Measurements from ENCODE around the gene PAPPA.

Gene PAPPA

GRCh38 chr9:116187570-116188170 lies 34.1 kb downstream of the PAPPA start:
- no peaks in the 10 kb centered on the region for H3K9me3 ChIP-seq (ENCODE audit: control insufficient read depth in 2 of 2, low read length in 2 of 2)
- H3K36me3 ChIP-seq (ENCODE audit: control insufficient read depth in 2 of 2, insufficient read depth in 2 of 2, low read length in 2 of 2), result no peaks in the 10 kb centered on the region
- H3K4me3 ChIP-seq (ENCODE audit: low read length in 2 of 2), result no peak overlapping the region
- no peaks in the 10 kb centered on the region for H3K4me1 ChIP-seq (ENCODE audit: control insufficient read depth, insufficient read depth, low read length)
- H3K27me3 ChIP-seq (ENCODE audit: control insufficient read depth in 1 of 2, insufficient read depth in 2 of 2, low read length in 2 of 2), result no peaks in the 10 kb centered on the region
- H3K27ac ChIP-seq (ENCODE audit: low read length), result no peak overlapping the region
- no peak overlapping the region for H3K9ac ChIP-seq (ENCODE audit: low read length in 2 of 2)

GRCh38 chr9:116189683-116190082 lies 36.1 kb downstream of the PAPPA start:
- Histone ChIP-seq H3K27me3 (ENCODE audit: control insufficient read depth in 1 of 2, insufficient read depth in 2 of 2, low read length in 2 of 2) (no peaks in the 10 kb centered on the region), H3K4me1 (ENCODE audit: control insufficient read depth, insufficient read depth, low read length) (no peaks in the 10 kb centered on the region), H3K27ac (ENCODE audit: low read length) (no peak overlapping the region), H3K9ac (ENCODE audit: low read length in 2 of 2) (no peak overlapping the region), H3K9me3 (ENCODE audit: control insufficient read depth in 2 of 2, low read length in 2 of 2) (no peaks in the 10 kb centered on the region), H3K36me3 (ENCODE audit: control insufficient read depth in 2 of 2, insufficient read depth in 2 of 2, low read length in 2 of 2) (no peaks in the 10 kb centered on the region), H3K4me3 (ENCODE audit: low read length in 2 of 2) (no peak overlapping the region)

- no peaks in the 10 kb centered on the region for H3K9me3 ChIP-seq (ENCODE audit: control insufficient read depth in 2 of 2, low read length in 2 of 2)
- no peaks in the 10 kb centered on the region for H3K4me1 ChIP-seq (ENCODE audit: control insufficient read depth, insufficient read depth, low read length)
- no peak overlapping the region for H3K4me3 ChIP-seq (ENCODE audit: low read length in 2 of 2)
- no peaks in the 10 kb centered on the region for H3K36me3 ChIP-seq (ENCODE audit: control insufficient read depth in 2 of 2, insufficient read depth in 2 of 2, low read length in 2 of 2)
- no peak overlapping the region for H3K9ac ChIP-seq (ENCODE audit: low read length in 2 of 2)
- no peak overlapping the region for H3K27ac ChIP-seq (ENCODE audit: low read length)
- no peaks in the 10 kb centered on the region for H3K27me3 ChIP-seq (ENCODE audit: control insufficient read depth in 1 of 2, insufficient read depth in 2 of 2, low read length in 2 of 2)
Observed at GRCh38 chr9:116190637-116191396, 37.2 kb downstream of the PAPPA start.

GRCh38 chr9:116191576-116192415 lies 38.2 kb downstream of the PAPPA start:
- H3K4me3 ChIP-seq (ENCODE audit: low read length in 2 of 2), result no peak overlapping the region
- H3K9me3 ChIP-seq (ENCODE audit: control insufficient read depth in 2 of 2, low read length in 2 of 2), result no peaks in the 10 kb centered on the region
- H3K36me3 ChIP-seq (ENCODE audit: control insufficient read depth in 2 of 2, insufficient read depth in 2 of 2, low read length in 2 of 2), result no peaks in the 10 kb centered on the region
- H3K4me1 ChIP-seq (ENCODE audit: control insufficient read depth, insufficient read depth, low read length), result no peaks in the 10 kb centered on the region
- no peak overlapping the region for H3K27ac ChIP-seq (ENCODE audit: low read length)
- no peaks in the 10 kb centered on the region for H3K27me3 ChIP-seq (ENCODE audit: control insufficient read depth in 1 of 2, insufficient read depth in 2 of 2, low read length in 2 of 2)
- no peak overlapping the region for H3K9ac ChIP-seq (ENCODE audit: low read length in 2 of 2)

GRCh38 chr9:116193636-116194035 lies 40.0 kb downstream of the PAPPA start:
- Histone ChIP-seq H3K4me3 (ENCODE audit: low read length in 2 of 2) (no peak overlapping the region), H3K27me3 (ENCODE audit: control insufficient read depth in 1 of 2, insufficient read depth in 2 of 2, low read length in 2 of 2) (no peaks in the 10 kb centered on the region), H3K4me1 (ENCODE audit: control insufficient read depth, insufficient read depth, low read length) (no peaks in the 10 kb centered on the region), H3K9me3 (ENCODE audit: control insufficient read depth in 2 of 2, low read length in 2 of 2) (no peaks in the 10 kb centered on the region), H3K9ac (ENCODE audit: low read length in 2 of 2) (no peak overlapping the region), H3K27ac (ENCODE audit: low read length) (no peak overlapping the region), H3K36me3 (ENCODE audit: control insufficient read depth in 2 of 2, insufficient read depth in 2 of 2, low read length in 2 of 2) (no peaks in the 10 kb centered on the region)

GRCh38 chr9:116196806-116197205 lies 43.2 kb downstream of the PAPPA start:
- Histone ChIP-seq H3K27ac (ENCODE audit: low read length) (no peak overlapping the region), H3K36me3 (ENCODE audit: control insufficient read depth in 2 of 2, insufficient read depth in 2 of 2, low read length in 2 of 2) (peaks cover 0 to 1% of the 10 kb centered on the region in 2 donors), H3K9me3 (ENCODE audit: control insufficient read depth in 2 of 2, low read length in 2 of 2) (no peaks in the 10 kb centered on the region), H3K4me1 (ENCODE audit: control insufficient read depth, insufficient read depth, low read length) (no peaks in the 10 kb centered on the region), H3K9ac (ENCODE audit: low read length in 2 of 2) (no peak overlapping the region), H3K27me3 (ENCODE audit: control insufficient read depth in 1 of 2, insufficient read depth in 2 of 2, low read length in 2 of 2) (no peaks in the 10 kb centered on the region), H3K4me3 (ENCODE audit: low read length in 2 of 2) (no peak overlapping the region)

GRCh38 chr9:116198344-116198743 lies 44.8 kb downstream of the PAPPA start:
- Histone ChIP-seq H3K36me3 (ENCODE audit: control insufficient read depth in 2 of 2, insufficient read depth in 2 of 2, low read length in 2 of 2) (peaks cover 0 to 2% of the 10 kb centered on the region in 2 donors), H3K9me3 (ENCODE audit: control insufficient read depth in 2 of 2, low read length in 2 of 2) (no peaks in the 10 kb centered on the region), H3K9ac (ENCODE audit: low read length in 2 of 2) (no peak overlapping the region), H3K27ac (ENCODE audit: low read length) (no peak overlapping the region), H3K27me3 (ENCODE audit: control insufficient read depth in 1 of 2, insufficient read depth in 2 of 2, low read length in 2 of 2) (no peaks in the 10 kb centered on the region), H3K4me1 (ENCODE audit: control insufficient read depth, insufficient read depth, low read length) (peaks cover 3% of the 10 kb centered on the region), H3K4me3 (ENCODE audit: low read length in 2 of 2) (no peak overlapping the region)

- Histone ChIP-seq H3K27me3 (ENCODE audit: control insufficient read depth in 1 of 2, insufficient read depth in 2 of 2, low read length in 2 of 2) (no peaks in the 10 kb centered on the region), H3K4me3 (ENCODE audit: low read length in 2 of 2) (no peak overlapping the region), H3K27ac (ENCODE audit: low read length) (no peak overlapping the region), H3K9ac (ENCODE audit: low read length in 2 of 2) (no peak overlapping the region), H3K36me3 (ENCODE audit: control insufficient read depth in 2 of 2, insufficient read depth in 2 of 2, low read length in 2 of 2) (peaks cover 0 to 2% of the 10 kb centered on the region in 2 donors), H3K9me3 (ENCODE audit: control insufficient read depth in 2 of 2, low read length in 2 of 2) (no peaks in the 10 kb centered on the region), H3K4me1 (ENCODE audit: control insufficient read depth, insufficient read depth, low read length) (peaks cover 3% of the 10 kb centered on the region)
Observed at GRCh38 chr9:116202219-116202912, 48.8 kb downstream of the PAPPA start.

- peaks cover 0 to 2% of the 10 kb centered on the region in 2 donors for H3K36me3 ChIP-seq (ENCODE audit: control insufficient read depth in 2 of 2, insufficient read depth in 2 of 2, low read length in 2 of 2)
- no peak overlapping the region for H3K27ac ChIP-seq (ENCODE audit: low read length)
- no peak overlapping the region for H3K4me3 ChIP-seq (ENCODE audit: low read length in 2 of 2)
- H3K9me3 ChIP-seq (ENCODE audit: control insufficient read depth in 2 of 2, low read length in 2 of 2), result no peaks in the 10 kb centered on the region
- no peak overlapping the region for H3K9ac ChIP-seq (ENCODE audit: low read length in 2 of 2)
- peaks cover 3% of the 10 kb centered on the region for H3K4me1 ChIP-seq (ENCODE audit: control insufficient read depth, insufficient read depth, low read length)
- H3K27me3 ChIP-seq (ENCODE audit: control insufficient read depth in 1 of 2, insufficient read depth in 2 of 2, low read length in 2 of 2), result no peaks in the 10 kb centered on the region
Observed at GRCh38 chr9:116204252-116204882, 50.8 kb downstream of the PAPPA start.

Data from stomach smooth muscle (tissue), 2 donors.